ENCODE results near the gene CDSN. TPM values are rescaled to one million over a fixed set of nuclear protein-coding genes. Genes with fewer than 3 reads are reported as not detected.

Gene CDSN
- total RNA-seq, 1 donor from 2014 or later = not detected

DNA sequence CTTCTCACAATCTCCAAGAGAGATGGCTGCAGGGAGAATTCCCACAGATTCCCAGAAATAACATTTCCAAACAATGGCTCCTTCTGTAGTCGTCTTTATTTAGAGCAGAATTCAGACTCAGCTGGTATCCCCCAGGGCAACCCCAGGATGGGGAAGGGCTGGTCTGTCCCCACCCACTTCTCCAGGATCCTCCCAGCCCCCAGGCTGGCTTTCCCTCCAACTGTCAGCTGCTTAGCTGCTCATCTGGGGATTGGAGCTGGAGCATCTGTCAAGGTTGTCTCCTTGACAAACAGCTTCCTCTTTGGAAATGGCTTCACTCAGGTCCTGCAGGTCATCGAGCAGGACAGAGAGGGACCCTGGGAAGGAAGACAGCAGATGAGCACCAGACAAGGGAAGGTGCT, 22.1 kb upstream of the CDSN start:
- peak overlapping the region; percentile 89 for H3K27ac Mint-ChIP-seq (ENCODE audit: unreplicated experiment)
- peaks cover 4% of the 10 kb centered on the region for H3K9me3 Mint-ChIP-seq
- H3K27me3 Mint-ChIP-seq (ENCODE audit: low read depth) = no peaks in the 10 kb centered on the region
- peaks cover 24% of the 10 kb centered on the region for H3K4me1 Mint-ChIP-seq
- no peak for DNase-seq (ENCODE audit: low read depth, low spot score)
- TF ChIP-seq, protein P1, sequence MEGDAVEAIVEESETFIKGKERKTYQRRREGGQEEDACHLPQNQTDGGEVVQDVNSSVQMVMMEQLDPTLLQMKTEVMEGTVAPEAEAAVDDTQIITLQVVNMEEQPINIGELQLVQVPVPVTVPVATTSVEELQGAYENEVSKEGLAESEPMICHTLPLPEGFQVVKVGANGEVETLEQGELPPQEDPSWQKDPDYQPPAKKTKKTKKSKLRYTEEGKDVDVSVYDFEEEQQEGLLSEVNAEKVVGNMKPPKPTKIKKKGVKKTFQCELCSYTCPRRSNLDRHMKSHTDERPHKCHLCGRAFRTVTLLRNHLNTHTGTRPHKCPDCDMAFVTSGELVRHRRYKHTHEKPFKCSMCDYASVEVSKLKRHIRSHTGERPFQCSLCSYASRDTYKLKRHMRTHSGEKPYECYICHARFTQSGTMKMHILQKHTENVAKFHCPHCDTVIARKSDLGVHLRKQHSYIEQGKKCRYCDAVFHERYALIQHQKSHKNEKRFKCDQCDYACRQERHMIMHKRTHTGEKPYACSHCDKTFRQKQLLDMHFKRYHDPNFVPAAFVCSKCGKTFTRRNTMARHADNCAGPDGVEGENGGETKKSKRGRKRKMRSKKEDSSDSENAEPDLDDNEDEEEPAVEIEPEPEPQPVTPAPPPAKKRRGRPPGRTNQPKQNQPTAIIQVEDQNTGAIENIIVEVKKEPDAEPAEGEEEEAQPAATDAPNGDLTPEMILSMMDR (conservative IDR thresholded peaks at IDR 0.05) = no peak
- H3K4me3 Mint-ChIP-seq = no peak overlapping the region
- H3K36me3 Mint-ChIP-seq (ENCODE audit: low read depth) = no peaks in the 10 kb centered on the region

DNA sequence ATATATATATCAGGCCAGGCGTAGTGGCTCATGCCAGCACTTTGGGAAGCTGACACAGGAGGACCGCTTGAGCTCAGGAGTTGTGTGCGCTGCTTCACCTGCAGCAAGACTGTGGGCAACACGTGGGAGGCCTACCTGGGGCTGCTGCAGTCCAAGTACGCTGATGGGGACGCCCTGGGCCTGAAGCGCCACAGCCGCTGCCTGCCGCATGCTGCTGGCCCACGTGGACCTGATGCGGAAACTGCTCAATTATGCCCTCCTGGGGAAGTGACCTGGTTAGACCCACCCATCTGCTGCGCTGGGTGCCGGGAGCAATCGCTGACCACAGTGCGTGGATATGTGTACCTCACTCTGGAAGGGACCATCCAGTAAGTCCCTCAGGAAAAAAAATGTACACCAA, 20.4 kb upstream of the CDSN start:
- Mint-ChIP-seq H3K27me3 (ENCODE audit: low read depth) (no peaks in the 10 kb centered on the region), H3K36me3 (ENCODE audit: low read depth) (no peaks in the 10 kb centered on the region), H3K4me1 (peaks cover 25% of the 10 kb centered on the region), H3K4me3 (no peak overlapping the region), H3K9me3 (peaks cover 4% of the 10 kb centered on the region), H3K27ac (ENCODE audit: unreplicated experiment) (no peak overlapping the region)
- DNase-seq (ENCODE audit: low read depth, low spot score) = no peak
- TF ChIP-seq, protein P1 (conservative IDR thresholded peaks at IDR 0.05) = no peak

DNA sequence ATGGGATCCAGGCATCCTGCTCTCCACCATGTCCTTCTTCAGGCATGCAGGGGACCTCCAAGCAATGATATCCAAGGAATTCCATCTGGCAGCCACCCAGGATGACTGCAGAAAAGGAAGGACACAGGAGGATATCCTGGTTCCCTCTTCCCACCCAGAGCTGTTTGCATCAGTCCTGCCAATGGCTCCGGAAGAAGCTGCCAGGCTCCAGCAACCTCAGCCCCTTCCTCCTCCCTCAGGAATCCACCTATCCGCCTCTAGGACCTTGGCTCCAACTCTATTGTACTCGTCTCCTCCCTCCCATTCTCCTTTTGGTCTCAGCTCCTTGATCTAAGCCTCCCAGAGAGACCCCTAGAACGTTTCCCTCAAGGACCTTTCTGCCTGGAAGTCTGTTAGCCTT, 19.4 kb upstream of the CDSN start:
- Mint-ChIP-seq H3K36me3 (ENCODE audit: low read depth) (no peaks in the 10 kb centered on the region), H3K27ac (ENCODE audit: unreplicated experiment) (peak overlapping the region; percentile 82), H3K9me3 (peaks cover 4% of the 10 kb centered on the region), H3K4me1 (peaks cover 25% of the 10 kb centered on the region), H3K4me3 (no peak overlapping the region), H3K27me3 (ENCODE audit: low read depth) (no peaks in the 10 kb centered on the region)
- no peak for DNase-seq (ENCODE audit: low read depth, low spot score)
- TF ChIP-seq, protein P1 (conservative IDR thresholded peaks at IDR 0.05) = no peak

DNA sequence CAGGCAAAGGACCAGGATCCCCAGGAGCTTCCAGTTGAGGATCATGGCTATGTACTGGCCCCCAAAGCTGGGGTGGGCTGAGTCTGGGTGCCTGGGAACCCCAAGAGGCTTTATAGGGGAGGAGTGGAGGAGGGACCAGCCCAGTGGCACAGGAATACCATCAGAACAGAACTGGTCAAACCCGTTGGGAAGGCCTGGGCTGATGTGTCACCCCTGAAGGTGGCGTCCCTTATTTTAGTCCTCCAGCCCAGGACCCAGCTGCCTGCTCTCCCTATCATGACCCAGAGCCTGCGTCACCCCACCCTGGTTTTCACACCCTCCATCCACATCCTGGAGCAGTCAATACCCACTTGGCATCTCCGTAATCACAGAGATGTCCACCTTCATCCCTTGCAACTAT, 18.7 kb upstream of the CDSN start, which contains the start of gene PSORS1C2:
Gene PSORS1C2, minus strand, starts transcription at position 85 of the 400 bp plus-strand sequence. Its CDS starts 40 bp downstream, at position 45.
- no peaks in the 10 kb centered on the region for H3K36me3 Mint-ChIP-seq (ENCODE audit: low read depth)
- peak within 1 kb of the TSS; percentile 82 for H3K27ac Mint-ChIP-seq (ENCODE audit: unreplicated experiment)
- TF ChIP-seq, protein P1 (conservative IDR thresholded peaks at IDR 0.05) = no peak
- H3K4me1 Mint-ChIP-seq = peaks cover 25% of the 10 kb centered on the region
- no peak for DNase-seq (ENCODE audit: low read depth, low spot score)
- peaks cover 4% of the 10 kb centered on the region for H3K9me3 Mint-ChIP-seq
- no peak within 1 kb of the TSS for H3K4me3 Mint-ChIP-seq
- no peaks in the 10 kb centered on the region for H3K27me3 Mint-ChIP-seq (ENCODE audit: low read depth)

DNA sequence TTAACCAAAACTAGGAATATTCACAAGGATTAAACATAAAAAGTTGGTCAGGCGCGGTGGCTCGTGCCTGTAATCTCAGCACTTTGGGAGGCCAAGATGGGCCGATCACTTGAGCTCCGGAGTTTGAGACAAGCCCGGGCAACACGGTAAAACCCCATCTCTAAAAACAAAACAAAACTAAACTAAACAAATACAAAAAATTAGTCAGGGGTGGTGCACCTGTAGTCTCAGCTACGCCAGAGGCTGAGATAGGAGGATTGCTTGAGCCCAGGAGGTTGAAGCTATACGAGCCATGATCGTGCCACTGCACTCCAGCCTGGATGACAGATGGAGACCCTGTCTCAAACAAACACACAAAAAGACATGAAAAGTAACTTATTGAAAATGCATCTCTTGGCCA, 15.5 kb upstream of the CDSN start:
- Mint-ChIP-seq H3K27me3 (ENCODE audit: low read depth) (no peaks in the 10 kb centered on the region), H3K27ac (ENCODE audit: unreplicated experiment) (peak overlapping the region; percentile 19), H3K36me3 (ENCODE audit: low read depth) (no peaks in the 10 kb centered on the region), H3K9me3 (peaks cover 4% of the 10 kb centered on the region), H3K4me1 (peaks cover 11% of the 10 kb centered on the region), H3K4me3 (no peak overlapping the region)
- TF ChIP-seq, protein P1 (conservative IDR thresholded peaks at IDR 0.05) = no peak
- no peak for DNase-seq (ENCODE audit: low read depth, low spot score)
